ENCODE results near the gene KIAA0513. TPM values are rescaled to one million over a fixed set of nuclear protein-coding genes. Genes with fewer than 3 reads are reported as not detected.

KIAA0513 gene
- total RNA-seq, 2 experiments from 2014 or later: 15.7 to 15.9 TPM

- POLR2A ChIA-PET: no interaction called here
- Mint-ChIP-seq H3K9me3 (no peaks in the 10 kb centered on the region), H3K36me3 (peaks cover 15% of the 10 kb centered on the region), H3K27ac (no peak overlapping the region), H3K4me1 (ENCODE audit: low read depth) (no peaks in the 10 kb centered on the region), H3K4me3 (no peak overlapping the region), H3K27me3 (no peaks in the 10 kb centered on the region)
- no peak for DNase-seq
- CTCF ChIA-PET: no interaction called here
- intact Hi-C loops (cut with micrococcal nuclease): no loop called here
Measured at GRCh38 chr16:85079785-85080570, 52.4 kb downstream of the KIAA0513 start.

- Mint-ChIP-seq H3K36me3 (peaks cover 13% of the 10 kb centered on the region), H3K4me1 (ENCODE audit: low read depth) (no peaks in the 10 kb centered on the region), H3K27ac (no peak overlapping the region), H3K9me3 (no peaks in the 10 kb centered on the region), H3K4me3 (no peak overlapping the region), H3K27me3 (no peaks in the 10 kb centered on the region)
- intact Hi-C loops (cut with micrococcal nuclease): no loop called here
- ChIA-PET POLR2A (no interaction called here), CTCF (no interaction called here)
- DNase-seq: no peak
Measured at GRCh38 chr16:85081038-85081437, 53.4 kb downstream of the KIAA0513 start.

DNA sequence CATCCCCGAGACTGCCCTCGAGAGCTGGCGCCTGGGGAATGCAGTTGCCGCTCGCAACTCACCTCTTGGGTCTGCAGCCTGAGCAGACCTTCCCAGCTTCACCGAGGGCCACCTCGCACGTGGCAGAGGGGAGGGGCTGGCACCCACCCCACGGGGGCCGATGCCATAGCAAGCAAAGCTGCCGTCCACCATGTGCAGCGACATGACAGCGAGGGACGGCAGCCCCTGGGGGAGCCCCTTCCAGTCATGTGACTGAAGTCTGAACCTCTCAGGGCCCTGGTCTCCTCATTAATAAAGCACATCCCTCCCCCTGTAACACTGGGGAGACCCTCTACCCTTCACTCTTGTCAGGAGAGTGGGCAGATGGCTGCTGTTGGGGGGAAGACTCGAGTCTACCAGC lies 54.2 kb downstream of the KIAA0513 start:
- intact Hi-C loops (cut with micrococcal nuclease): no loop called here
- H3K4me1 Mint-ChIP-seq (ENCODE audit: low read depth): peaks cover 2% of the 10 kb centered on the region
- ChIA-PET CTCF (no interaction called here), POLR2A (no interaction called here)
- H3K36me3 Mint-ChIP-seq: peaks cover 13% of the 10 kb centered on the region
- H3K9me3 Mint-ChIP-seq: no peaks in the 10 kb centered on the region
- H3K4me3 Mint-ChIP-seq: no peak overlapping the region
- no peak for DNase-seq
- no peaks in the 10 kb centered on the region for H3K27me3 Mint-ChIP-seq
- H3K27ac Mint-ChIP-seq: no peak overlapping the region

GRCh38 chr16:85082173-85083050 lies 54.8 kb downstream of the KIAA0513 start:
- H3K27ac Mint-ChIP-seq: no peak overlapping the region

GRCh38 chr16:85083051-85083639 lies 55.5 kb downstream of the KIAA0513 start:
- ChIA-PET POLR2A (no interaction called here), CTCF (no interaction called here)
- H3K4me3 Mint-ChIP-seq: no peak overlapping the region
- H3K9me3 Mint-ChIP-seq: no peaks in the 10 kb centered on the region
- no peak overlapping the region for H3K27ac Mint-ChIP-seq
- peaks cover 11% of the 10 kb centered on the region for H3K36me3 Mint-ChIP-seq
- intact Hi-C loops (cut with micrococcal nuclease): no loop called here
- no peaks in the 10 kb centered on the region for H3K27me3 Mint-ChIP-seq
- DNase-seq: no peak
- H3K4me1 Mint-ChIP-seq (ENCODE audit: low read depth): peaks cover 2% of the 10 kb centered on the region

More at GRCh38 chr16:85082173-85083050, 54.8 kb downstream of the KIAA0513 start:
- POLR2A ChIA-PET: no interaction called here
- peaks cover 2% of the 10 kb centered on the region for H3K4me1 Mint-ChIP-seq (ENCODE audit: low read depth)
- no peaks in the 10 kb centered on the region for H3K27me3 Mint-ChIP-seq
- DNase-seq: no peak
- H3K36me3 Mint-ChIP-seq: peaks cover 13% of the 10 kb centered on the region
- intact Hi-C loops (cut with micrococcal nuclease): no loop called here
- CTCF ChIA-PET: no interaction called here
- H3K4me3 Mint-ChIP-seq: no peak overlapping the region
- H3K9me3 Mint-ChIP-seq: no peaks in the 10 kb centered on the region

DNA sequence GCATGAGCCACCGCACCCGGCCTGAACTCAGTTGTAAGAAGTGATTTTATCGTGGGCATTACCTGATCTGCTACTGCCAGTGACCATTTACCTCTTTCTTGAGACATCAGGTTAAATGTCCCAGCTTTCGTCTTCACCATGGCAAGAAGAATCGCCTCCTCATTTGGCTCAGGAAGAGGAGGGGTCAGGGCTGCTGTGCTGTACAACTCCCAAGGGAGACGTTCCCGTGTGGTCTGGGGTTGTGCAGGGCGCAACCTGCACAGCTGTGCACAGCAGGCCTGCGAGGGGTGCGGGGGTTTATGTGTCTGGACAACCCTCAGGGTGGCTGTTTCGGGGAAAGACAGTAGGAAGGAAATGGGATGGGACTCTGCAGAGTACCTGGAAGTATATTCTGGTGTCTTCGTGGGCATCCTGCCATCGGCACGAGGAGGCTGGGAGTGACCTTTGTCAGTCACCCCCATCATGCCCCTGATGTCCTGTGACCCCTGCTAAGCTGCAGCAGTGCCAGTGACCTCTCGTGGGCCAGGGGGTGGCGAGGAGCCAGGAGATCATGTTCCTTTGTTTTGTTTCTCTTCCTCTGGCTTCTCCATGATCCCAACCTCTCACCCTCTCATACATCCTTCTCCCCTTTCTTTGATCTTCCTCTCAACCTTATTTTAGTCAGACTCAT lies 57.4 kb downstream of the KIAA0513 start:
- no peak overlapping the region for H3K27ac Mint-ChIP-seq
- no peaks in the 10 kb centered on the region for H3K27me3 Mint-ChIP-seq
- no peak overlapping the region for H3K4me3 Mint-ChIP-seq
- H3K9me3 Mint-ChIP-seq: no peaks in the 10 kb centered on the region
- peaks cover 3% of the 10 kb centered on the region for H3K36me3 Mint-ChIP-seq
- CTCF ChIA-PET: interaction anchor here (1.1 to 2.3 kb wide), 2 partner anchors 11 to 73 kb away, joined by 3 to 18 read pairs; partner anchors contain the start of gene ZDHHC7
- POLR2A ChIA-PET: no interaction called here
- H3K4me1 Mint-ChIP-seq (ENCODE audit: low read depth): peaks cover 2% of the 10 kb centered on the region
- no peak for DNase-seq
- intact Hi-C loops (cut with micrococcal nuclease): no loop called here

DNA sequence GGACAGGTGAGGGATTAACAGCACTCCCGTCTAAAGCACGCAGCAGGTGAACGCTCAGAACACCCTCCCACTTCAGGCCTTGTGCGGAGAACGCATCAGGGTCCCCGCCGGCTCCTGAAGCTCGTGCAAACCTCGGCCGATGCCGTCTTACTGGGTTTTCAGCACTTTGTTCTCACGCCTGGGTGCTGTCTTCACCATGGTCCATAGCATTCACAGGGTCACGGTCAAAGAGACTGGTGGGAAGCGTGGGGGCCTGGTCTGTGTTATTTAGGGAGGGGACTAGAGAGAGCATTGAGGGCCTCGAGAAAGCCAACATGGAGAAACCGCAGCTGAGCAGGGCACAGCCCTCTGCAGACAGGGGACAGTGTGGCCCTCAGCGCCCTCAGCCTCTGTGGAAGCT lies 58.1 kb downstream of the KIAA0513 start:
- H3K27ac Mint-ChIP-seq: no peak overlapping the region
- peaks cover 3% of the 10 kb centered on the region for H3K36me3 Mint-ChIP-seq
- CTCF ChIA-PET: interaction anchor here (0.9 to 2.3 kb wide), 8 partner anchors 10 to 335 kb away, joined by 3 to 18 read pairs (median 5); partner anchors contain the start of genes CIBAR2 and ZDHHC7

DNA sequence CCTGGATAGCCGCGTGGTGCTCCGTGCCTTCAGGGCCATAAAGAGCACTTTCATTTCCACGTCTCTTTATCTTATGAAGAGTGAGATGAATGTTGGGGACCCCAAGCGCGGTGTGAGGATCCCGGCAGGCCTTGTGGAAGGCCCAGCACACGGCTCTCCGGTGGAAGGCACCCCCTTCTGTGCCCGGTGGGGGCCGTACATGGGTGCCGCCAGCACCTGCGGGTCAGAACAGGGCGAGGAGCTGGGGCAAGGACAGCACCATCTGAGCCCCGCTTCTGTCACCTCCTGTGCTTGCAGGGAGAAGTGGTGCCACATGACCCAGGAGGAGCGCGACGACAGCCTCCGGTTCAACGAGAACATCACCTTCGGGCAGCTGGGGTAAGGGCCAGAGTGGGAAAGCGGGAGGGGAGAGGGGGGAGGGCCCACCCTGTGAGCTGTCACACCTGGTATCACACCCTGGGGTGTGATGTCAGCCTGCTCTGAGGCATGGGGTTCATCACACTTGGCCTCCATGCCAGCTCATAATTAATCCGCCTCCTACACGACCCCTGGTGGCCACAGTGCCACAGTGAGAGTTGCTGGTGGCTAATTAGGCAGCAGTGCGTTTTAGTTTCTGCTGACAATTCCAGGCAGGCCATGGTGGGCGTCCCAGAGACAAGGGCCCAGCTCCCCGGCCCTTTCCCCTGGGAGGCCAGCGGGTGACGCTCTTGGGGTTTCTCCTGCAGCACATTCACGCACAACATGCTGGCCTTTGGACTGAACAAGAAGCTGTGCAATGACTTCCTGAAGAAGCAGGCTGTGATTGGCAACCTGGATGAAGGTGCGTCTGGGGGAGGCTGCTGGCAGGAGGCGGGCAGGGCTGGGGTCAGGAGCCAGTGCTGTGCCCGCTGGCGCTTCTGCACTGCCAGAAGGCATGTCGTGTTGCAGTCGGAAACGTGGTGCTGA lies 59.0 kb downstream of the KIAA0513 start:
- no peaks in the 10 kb centered on the region for H3K27me3 Mint-ChIP-seq
- ChIA-PET POLR2A (interaction anchor here (0.6 to 1.2 kb wide), 3 partner anchors 58 to 142 kb away, joined by 3 to 4 read pairs (median 3); partner anchors contain the start of gene ZDHHC7), CTCF (interaction anchor here (0.6 to 2.3 kb wide), 38 partner anchors 9 to 656 kb away, joined by 3 to 18 read pairs (median 4); partner anchors contain the start of genes CIBAR2, KIAA0513 and ZDHHC7)
- H3K27ac Mint-ChIP-seq: no peak overlapping the region
- H3K4me3 Mint-ChIP-seq: no peak overlapping the region
- intact Hi-C loops (cut with micrococcal nuclease): loop anchor here (1.0 kb wide), 2 partner anchors 31 to 57 kb away; no protein-coding TSS in a partner anchor
- H3K4me1 Mint-ChIP-seq (ENCODE audit: low read depth): peaks cover 10% of the 10 kb centered on the region
- DNase-seq: peak; percentile 86
- H3K9me3 Mint-ChIP-seq: no peaks in the 10 kb centered on the region
- H3K36me3 Mint-ChIP-seq: peaks cover 3% of the 10 kb centered on the region

More for the DNA sequence above, 58.1 kb downstream of the KIAA0513 start:
- POLR2A ChIA-PET: no interaction called here
- Mint-ChIP-seq H3K4me3 (no peak overlapping the region), H3K4me1 (ENCODE audit: low read depth) (peaks cover 5% of the 10 kb centered on the region), H3K9me3 (no peaks in the 10 kb centered on the region), H3K27me3 (no peaks in the 10 kb centered on the region)
- intact Hi-C loops (cut with micrococcal nuclease): loop anchor here (1.0 kb wide), 2 partner anchors 30 to 56 kb away; no protein-coding TSS in a partner anchor
- no peak for DNase-seq

DNA sequence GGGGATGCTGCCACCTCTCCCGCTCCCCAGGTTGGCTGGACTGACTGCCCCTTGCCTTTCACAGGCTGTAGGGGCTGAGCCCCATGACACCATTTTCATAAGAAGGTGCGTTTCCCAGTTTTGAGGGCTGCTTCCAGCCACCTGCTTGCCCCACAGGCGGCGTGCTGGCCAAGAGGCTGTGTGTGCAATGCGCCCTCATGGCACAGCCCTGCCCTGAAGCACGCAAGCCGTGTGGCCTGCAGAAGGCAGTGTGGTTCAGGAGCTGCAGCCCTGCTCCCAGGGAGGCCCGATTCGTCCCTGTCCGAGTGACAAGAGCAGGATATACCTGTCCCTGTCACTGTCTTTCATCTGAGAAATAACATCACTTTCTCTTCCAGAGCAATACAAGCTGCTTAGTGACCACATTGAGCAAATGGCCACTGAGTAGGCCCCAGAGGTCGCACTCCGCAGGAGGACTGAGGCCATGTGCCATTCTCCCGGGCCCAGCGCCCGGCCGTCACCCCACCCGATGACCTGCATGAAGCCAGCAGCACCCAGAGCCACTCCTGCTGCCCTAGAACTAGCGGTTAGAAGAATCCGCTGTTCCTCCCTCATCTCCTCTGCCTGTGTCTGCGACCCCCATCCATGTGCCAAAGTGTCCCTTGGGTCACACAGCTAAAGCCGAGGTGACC lies 60.4 kb downstream of the KIAA0513 start:
- ChIA-PET CTCF (interaction anchor here (0.6 to 2.3 kb wide), 7 partner anchors 12 to 501 kb away, joined by 3 to 18 read pairs (median 13); partner anchors contain the start of gene KIAA0513), POLR2A (no interaction called here)
- no peaks in the 10 kb centered on the region for H3K9me3 Mint-ChIP-seq
- H3K4me3 Mint-ChIP-seq: no peak overlapping the region
- no peaks in the 10 kb centered on the region for H3K27me3 Mint-ChIP-seq
- intact Hi-C loops (cut with micrococcal nuclease): no loop called here
- H3K36me3 Mint-ChIP-seq: peaks cover 3% of the 10 kb centered on the region
- H3K4me1 Mint-ChIP-seq (ENCODE audit: low read depth): peaks cover 10% of the 10 kb centered on the region
- no peak overlapping the region for H3K27ac Mint-ChIP-seq
- DNase-seq: no peak

DNA sequence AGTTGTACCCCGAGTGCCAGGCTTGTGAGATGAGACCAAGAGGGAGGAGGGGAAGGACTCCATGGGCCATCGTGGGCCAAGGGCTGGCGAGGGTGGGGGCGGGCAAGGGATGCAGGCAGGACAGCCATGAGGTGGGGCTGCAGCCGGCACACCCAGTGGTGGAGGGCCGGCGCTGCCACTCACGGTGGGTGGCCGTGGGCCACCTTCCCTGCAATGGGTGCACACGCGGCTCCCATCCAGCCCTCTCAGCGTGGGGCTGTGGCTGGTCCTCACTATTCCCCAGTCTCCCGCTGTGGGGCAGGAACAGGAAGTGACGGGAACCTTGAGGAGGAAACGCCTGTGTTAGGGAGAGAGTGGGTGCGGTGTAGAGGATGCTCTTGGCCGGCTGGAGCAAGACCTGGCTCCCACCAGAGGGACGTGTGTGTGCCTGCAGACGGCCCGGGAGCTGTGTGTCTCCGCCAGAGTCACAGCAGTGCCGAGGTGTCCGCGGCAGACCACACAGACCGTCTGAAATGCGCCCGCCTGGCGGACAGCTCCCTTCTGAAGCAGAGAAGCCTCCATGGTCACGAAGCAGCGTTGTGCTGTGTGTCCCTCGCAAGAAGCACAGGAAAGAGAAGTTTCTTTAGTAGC lies 61.1 kb downstream of the KIAA0513 start:
- Mint-ChIP-seq H3K27ac (no peak overlapping the region), H3K27me3 (no peaks in the 10 kb centered on the region), H3K36me3 (peaks cover 3% of the 10 kb centered on the region), H3K9me3 (no peaks in the 10 kb centered on the region), H3K4me3 (no peak overlapping the region), H3K4me1 (ENCODE audit: low read depth) (peaks cover 10% of the 10 kb centered on the region)
- DNase-seq: no peak
- POLR2A ChIA-PET: no interaction called here
- CTCF ChIA-PET: interaction anchor here (2.3 kb wide), 1 partner anchor 163 kb away, joined by 13 read pairs; no protein-coding TSS in a partner anchor
- intact Hi-C loops (cut with micrococcal nuclease): no loop called here
